Measurements from ENCODE around the gene CFAP65.

- TF ChIP-seq CTCF (IDR thresholded peaks at IDR 0.05), result no peak
- TF ChIP-seq POLR2A (IDR thresholded peaks at IDR 0.05), result no peak
Measured at GRCh38 chr2:218985021-218985324, 56.3 kb downstream of the CFAP65 start, which contains the start of gene FEV.
